GM12864 (cell line): ENCODE measurements around the gene OR6M1.

Source experiments
- DNase-seq: peaks from one replicate; pipeline ENCODE4 v3.0.0-alpha.2; 2011; ENCODE audit warnings: low read depth
- H3K4me3 ChIP-seq: 2 replicates; pipeline ENCODE4 v1.5.1; 2011; ENCODE audit warnings: mild to moderate bottlenecking, low read depth, low read length, control low read depth
- TF ChIP-seq, protein P1 (sequence below): IDR thresholded peaks from 2 replicates; pipeline ENCODE4 v1.5.1; 2011; ENCODE audit warnings: low read depth, mild to moderate bottlenecking, moderate library complexity, low read length, control low read depth, inconsistent platforms; ENCODE audit errors: missing control alignments

The OR6M1 gene

DNA sequence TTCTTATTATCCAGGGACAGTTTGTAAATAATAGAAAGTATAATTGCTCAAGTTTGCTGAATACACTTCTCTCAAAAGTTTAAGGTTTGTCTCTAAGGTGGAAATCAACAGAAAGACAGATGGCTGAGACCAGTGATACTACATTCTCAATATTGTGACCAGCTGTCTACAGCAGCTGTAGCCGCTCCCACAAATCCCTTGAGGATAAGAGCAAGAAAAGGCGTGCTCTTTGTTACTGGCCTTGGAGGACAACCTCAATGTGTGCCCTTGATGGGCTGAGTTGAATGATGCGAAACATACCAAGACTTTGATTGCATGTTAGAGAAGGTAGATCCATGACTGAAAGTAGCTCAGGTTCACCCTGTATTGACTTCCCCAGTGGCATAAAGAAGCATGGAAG, 6.1 kb downstream of the OR6M1 start:
- no peak for DNase-seq
- H3K4me3 ChIP-seq, result no peak overlapping the region
- TF ChIP-seq, protein P1, sequence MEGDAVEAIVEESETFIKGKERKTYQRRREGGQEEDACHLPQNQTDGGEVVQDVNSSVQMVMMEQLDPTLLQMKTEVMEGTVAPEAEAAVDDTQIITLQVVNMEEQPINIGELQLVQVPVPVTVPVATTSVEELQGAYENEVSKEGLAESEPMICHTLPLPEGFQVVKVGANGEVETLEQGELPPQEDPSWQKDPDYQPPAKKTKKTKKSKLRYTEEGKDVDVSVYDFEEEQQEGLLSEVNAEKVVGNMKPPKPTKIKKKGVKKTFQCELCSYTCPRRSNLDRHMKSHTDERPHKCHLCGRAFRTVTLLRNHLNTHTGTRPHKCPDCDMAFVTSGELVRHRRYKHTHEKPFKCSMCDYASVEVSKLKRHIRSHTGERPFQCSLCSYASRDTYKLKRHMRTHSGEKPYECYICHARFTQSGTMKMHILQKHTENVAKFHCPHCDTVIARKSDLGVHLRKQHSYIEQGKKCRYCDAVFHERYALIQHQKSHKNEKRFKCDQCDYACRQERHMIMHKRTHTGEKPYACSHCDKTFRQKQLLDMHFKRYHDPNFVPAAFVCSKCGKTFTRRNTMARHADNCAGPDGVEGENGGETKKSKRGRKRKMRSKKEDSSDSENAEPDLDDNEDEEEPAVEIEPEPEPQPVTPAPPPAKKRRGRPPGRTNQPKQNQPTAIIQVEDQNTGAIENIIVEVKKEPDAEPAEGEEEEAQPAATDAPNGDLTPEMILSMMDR, result no peak

GRCh38 chr11:123799438-123799837, 6.7 kb downstream of the OR6M1 start:
- TF ChIP-seq, protein P1, result no peak

DNA sequence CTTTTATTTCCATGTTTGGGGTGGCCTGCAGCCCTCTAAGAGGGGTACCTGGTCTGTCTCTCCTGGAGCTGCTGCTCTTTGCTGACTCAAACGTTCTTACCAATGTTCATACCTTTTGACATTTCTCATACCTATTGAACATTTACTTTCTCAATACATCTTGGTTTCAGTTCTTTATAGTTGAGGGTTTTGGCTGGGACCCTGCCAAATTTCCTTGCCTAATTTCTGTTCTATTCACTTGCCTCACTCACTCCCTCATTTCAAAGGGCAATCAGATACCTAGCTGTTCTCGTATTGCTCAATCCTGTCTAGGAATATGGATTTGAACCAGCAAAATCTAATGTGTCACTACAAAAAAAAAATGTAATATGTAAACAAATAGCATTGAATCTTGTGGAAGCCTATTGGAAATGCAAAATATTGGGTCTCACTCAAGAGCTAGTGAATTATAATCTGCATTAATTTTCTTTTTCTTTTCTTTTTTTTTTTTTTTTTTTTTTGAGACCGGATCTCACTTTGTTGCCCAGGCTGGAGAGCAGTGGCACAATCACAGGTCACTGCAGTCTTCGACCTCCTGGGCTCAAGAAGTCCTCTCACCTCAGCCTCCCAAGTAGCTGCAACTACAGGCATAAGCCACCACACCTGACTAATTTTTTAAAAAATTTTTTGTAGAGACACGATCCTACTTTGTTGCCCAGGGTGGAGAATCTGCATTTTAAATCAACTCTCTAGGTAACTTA, 7.5 kb downstream of the OR6M1 start:
- no peak for DNase-seq
- TF ChIP-seq, protein P1, result no peak
- no peak overlapping the region for H3K4me3 ChIP-seq

More at GRCh38 chr11:123799438-123799837, 6.7 kb downstream of the OR6M1 start:
- H3K4me3 ChIP-seq, result no peak overlapping the region
- no peak for DNase-seq

GRCh38 chr11:123798079-123798478, 8.1 kb downstream of the OR6M1 start:
- DNase-seq, result no peak
- H3K4me3 ChIP-seq, result no peak overlapping the region
- TF ChIP-seq, protein P1, result no peak

DNA sequence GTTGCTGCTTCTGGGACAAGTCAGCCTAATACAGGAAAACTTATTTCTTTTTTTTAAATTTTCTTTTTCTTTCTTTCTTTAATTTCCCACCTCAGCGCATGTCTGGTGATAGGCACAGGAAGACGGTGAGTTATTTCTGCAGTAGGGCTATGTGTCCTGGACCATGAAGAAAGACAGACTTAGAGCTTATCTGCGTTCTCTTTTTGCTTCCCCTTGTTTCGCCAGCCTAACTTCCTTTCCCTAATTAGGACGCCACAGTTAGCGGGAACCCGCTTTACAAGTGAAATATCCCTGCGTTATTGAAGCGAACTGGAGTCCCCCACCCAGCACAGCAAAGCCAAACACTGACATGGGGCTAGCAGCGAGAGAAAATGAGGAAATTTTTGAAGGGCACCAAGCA, 8.6 kb downstream of the OR6M1 start:
- TF ChIP-seq, protein P1, result no peak

DNA sequence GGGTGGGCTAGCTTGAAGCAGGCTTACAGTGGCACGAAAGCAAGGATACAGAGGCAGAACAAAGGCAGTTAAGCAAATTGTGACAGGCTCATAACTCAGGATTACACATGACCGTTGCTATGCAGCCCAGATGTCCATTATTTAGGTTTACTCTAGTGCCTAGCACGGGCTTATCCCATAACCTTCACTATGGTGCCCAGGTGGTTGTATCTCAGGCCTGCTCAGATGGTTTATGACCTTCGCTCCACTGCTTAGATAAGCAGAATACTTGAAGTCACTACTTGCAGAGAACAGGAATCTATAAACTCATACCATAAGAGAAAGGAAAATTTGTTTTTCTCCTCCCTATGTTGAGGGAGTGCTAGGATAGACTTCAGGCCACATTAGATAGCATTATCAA, 9.0 kb downstream of the OR6M1 start:
- no peak for DNase-seq
- H3K4me3 ChIP-seq, result no peak overlapping the region
- TF ChIP-seq, protein P1, result no peak

More for the DNA sequence above, 8.6 kb downstream of the OR6M1 start:
- H3K4me3 ChIP-seq, result no peak overlapping the region
- DNase-seq, result no peak

GRCh38 chr11:123796226-123796625, 9.9 kb downstream of the OR6M1 start:
- no peak for DNase-seq
- TF ChIP-seq, protein P1, result no peak

More at GRCh38 chr11:123796226-123796625, 9.9 kb downstream of the OR6M1 start:
- H3K4me3 ChIP-seq, result no peak overlapping the region
